Stimulated activated naive CD8-positive, alpha-beta T cell treated with anti-CD3 and anti-CD28 coated beads, Interleukin-15, Interleukin-2, amounts not matched to agents 100 ng/mL and 50 ng/mL, for 24 hours (primary cell): Measurements from ENCODE around the gene PTP4A1.
"Not testable (repeated sequence)": the region's sequence is repeated elsewhere in the genome, so short reads cannot be mapped to it uniquely, and the experiment has no call there.

Experiments used
- H3K27ac Mint-ChIP-seq: one replicate; pipeline ENCODE4 v1.8.0; 2021; ENCODE audit warnings: mild to moderate bottlenecking, mixed read lengths
- H3K27me3 Mint-ChIP-seq: one replicate; pipeline ENCODE4 v1.8.0; 2021; ENCODE audit warnings: mixed read lengths
- H3K36me3 Mint-ChIP-seq: one replicate; pipeline ENCODE4 v1.8.0; 2021; ENCODE audit warnings: low read depth, mixed read lengths
- H3K4me1 Mint-ChIP-seq: one replicate; pipeline ENCODE4 v1.8.0; 2021; ENCODE audit warnings: low read depth, mixed read lengths
- H3K4me3 Mint-ChIP-seq: one replicate; pipeline ENCODE4 v1.8.0; 2021; ENCODE audit warnings: mild to moderate bottlenecking, mixed read lengths
- H3K9me3 Mint-ChIP-seq: one replicate; pipeline ENCODE4 v1.8.0; 2021; ENCODE audit warnings: mixed read lengths

Gene PTP4A1

GRCh38 chr6:63572044-63572746 is at the start of gene PTP4A1, which contains the start of gene LOC128125822:
TSS of gene PTP4A1 (plus strand) at chr6:63572480. CDS start at chr6:63576881, 4,401 bp downstream.
TSS of gene LOC128125822 (plus strand) at chr6:63572480.
- Mint-ChIP-seq H3K27ac (peak within 1 kb of the TSS; percentile 92), H3K27me3 (no peaks in the 10 kb centered on the region), H3K9me3 (no peaks in the 10 kb centered on the region), H3K4me3 (peak within 1 kb of the TSS; percentile 96), H3K4me1 (peaks cover 38% of the 10 kb centered on the region), H3K36me3 (peaks cover 29% of the 10 kb centered on the region)

- not testable (repeated sequence) for H3K27me3 Mint-ChIP-seq, H3K27ac Mint-ChIP-seq, H3K36me3 Mint-ChIP-seq, H3K9me3 Mint-ChIP-seq, H3K4me1 Mint-ChIP-seq, H3K4me3 Mint-ChIP-seq
Measured at GRCh38 chr6:63522911-63523287, 49.4 kb upstream of the PTP4A1 start.

- no peaks in the 10 kb centered on the region for H3K9me3 Mint-ChIP-seq
- H3K27ac Mint-ChIP-seq = no peak overlapping the region
- no peaks in the 10 kb centered on the region for H3K4me1 Mint-ChIP-seq
- H3K27me3 Mint-ChIP-seq = no peaks in the 10 kb centered on the region
- no peaks in the 10 kb centered on the region for H3K36me3 Mint-ChIP-seq
- no peak overlapping the region for H3K4me3 Mint-ChIP-seq
Measured at GRCh38 chr6:63523630-63524029, 48.6 kb upstream of the PTP4A1 start.

GRCh38 chr6:63525186-63525878 is 46.9 kb upstream of the PTP4A1 start:
- H3K27me3 Mint-ChIP-seq = no peaks in the 10 kb centered on the region
- H3K36me3 Mint-ChIP-seq = no peaks in the 10 kb centered on the region
- H3K9me3 Mint-ChIP-seq = no peaks in the 10 kb centered on the region
- H3K4me1 Mint-ChIP-seq = peaks cover 10% of the 10 kb centered on the region
- H3K27ac Mint-ChIP-seq = peak overlapping the region; percentile 55
- H3K4me3 Mint-ChIP-seq = no peak overlapping the region

GRCh38 chr6:63526931-63527330 is 45.3 kb upstream of the PTP4A1 start:
- Mint-ChIP-seq H3K4me3 (no peak overlapping the region), H3K9me3 (no peaks in the 10 kb centered on the region), H3K27me3 (no peaks in the 10 kb centered on the region), H3K27ac (no peak overlapping the region), H3K4me1 (peaks cover 10% of the 10 kb centered on the region), H3K36me3 (no peaks in the 10 kb centered on the region)

- Mint-ChIP-seq H3K4me3 (no peak overlapping the region), H3K27ac (no peak overlapping the region), H3K9me3 (no peaks in the 10 kb centered on the region), H3K36me3 (no peaks in the 10 kb centered on the region), H3K4me1 (peaks cover 10% of the 10 kb centered on the region), H3K27me3 (no peaks in the 10 kb centered on the region)
Measured at GRCh38 chr6:63527658-63528514, 44.4 kb upstream of the PTP4A1 start.

- Mint-ChIP-seq H3K4me1 (peaks cover 10% of the 10 kb centered on the region), H3K27ac (peak overlapping the region; percentile 68), H3K27me3 (no peaks in the 10 kb centered on the region), H3K4me3 (peak overlapping the region; percentile 32), H3K36me3 (no peaks in the 10 kb centered on the region), H3K9me3 (no peaks in the 10 kb centered on the region)
Measured at GRCh38 chr6:63529498-63529897, 42.8 kb upstream of the PTP4A1 start.

- Mint-ChIP-seq H3K36me3 (no peaks in the 10 kb centered on the region), H3K27me3 (no peaks in the 10 kb centered on the region), H3K4me1 (peaks cover 10% of the 10 kb centered on the region), H3K9me3 (no peaks in the 10 kb centered on the region), H3K27ac (no peak overlapping the region), H3K4me3 (no peak overlapping the region)
Measured at GRCh38 chr6:63530182-63530581, 42.1 kb upstream of the PTP4A1 start.

- no peaks in the 10 kb centered on the region for H3K9me3 Mint-ChIP-seq
- H3K27me3 Mint-ChIP-seq = no peaks in the 10 kb centered on the region
- H3K36me3 Mint-ChIP-seq = no peaks in the 10 kb centered on the region
- H3K27ac Mint-ChIP-seq = no peak overlapping the region
- peaks cover 10% of the 10 kb centered on the region for H3K4me1 Mint-ChIP-seq
- H3K4me3 Mint-ChIP-seq = no peak overlapping the region
Measured at GRCh38 chr6:63530991-63531390, 41.3 kb upstream of the PTP4A1 start.

GRCh38 chr6:63533026-63533425 is 39.3 kb upstream of the PTP4A1 start:
- H3K4me1 Mint-ChIP-seq = peaks cover 10% of the 10 kb centered on the region
- H3K9me3 Mint-ChIP-seq = no peaks in the 10 kb centered on the region
- H3K36me3 Mint-ChIP-seq = no peaks in the 10 kb centered on the region
- no peak overlapping the region for H3K4me3 Mint-ChIP-seq
- no peak overlapping the region for H3K27ac Mint-ChIP-seq
- H3K27me3 Mint-ChIP-seq = peaks cover 4% of the 10 kb centered on the region

- H3K4me1 Mint-ChIP-seq = peaks cover 10% of the 10 kb centered on the region
- H3K27ac Mint-ChIP-seq = no peak overlapping the region
- no peaks in the 10 kb centered on the region for H3K36me3 Mint-ChIP-seq
- H3K9me3 Mint-ChIP-seq = no peaks in the 10 kb centered on the region
- H3K27me3 Mint-ChIP-seq = peaks cover 4% of the 10 kb centered on the region
- no peak overlapping the region for H3K4me3 Mint-ChIP-seq
Measured at GRCh38 chr6:63533952-63534351, 38.3 kb upstream of the PTP4A1 start.

GRCh38 chr6:63537201-63537958 is 34.9 kb upstream of the PTP4A1 start:
- H3K27me3 Mint-ChIP-seq = peaks cover 9% of the 10 kb centered on the region
- H3K9me3 Mint-ChIP-seq = peaks cover under 1% of the 10 kb centered on the region
- H3K4me1 Mint-ChIP-seq = no peaks in the 10 kb centered on the region
- no peak overlapping the region for H3K4me3 Mint-ChIP-seq
- H3K27ac Mint-ChIP-seq = no peak overlapping the region
- no peaks in the 10 kb centered on the region for H3K36me3 Mint-ChIP-seq

- H3K4me1 Mint-ChIP-seq = no peaks in the 10 kb centered on the region
- H3K27me3 Mint-ChIP-seq = peaks cover 14% of the 10 kb centered on the region
- no peaks in the 10 kb centered on the region for H3K36me3 Mint-ChIP-seq
- no peak overlapping the region for H3K27ac Mint-ChIP-seq
- peaks cover 4% of the 10 kb centered on the region for H3K9me3 Mint-ChIP-seq
- H3K4me3 Mint-ChIP-seq = no peak overlapping the region
Measured at GRCh38 chr6:63537959-63538300, 34.4 kb upstream of the PTP4A1 start.

- no peak overlapping the region for H3K4me3 Mint-ChIP-seq
- peaks cover 4% of the 10 kb centered on the region for H3K9me3 Mint-ChIP-seq
- H3K27ac Mint-ChIP-seq = no peak overlapping the region
- no peaks in the 10 kb centered on the region for H3K36me3 Mint-ChIP-seq
- no peaks in the 10 kb centered on the region for H3K4me1 Mint-ChIP-seq
- H3K27me3 Mint-ChIP-seq = peaks cover 14% of the 10 kb centered on the region
Measured at GRCh38 chr6:63538550-63538949, 33.7 kb upstream of the PTP4A1 start.
